Measurements from ENCODE around the gene SNX2.

DNA sequence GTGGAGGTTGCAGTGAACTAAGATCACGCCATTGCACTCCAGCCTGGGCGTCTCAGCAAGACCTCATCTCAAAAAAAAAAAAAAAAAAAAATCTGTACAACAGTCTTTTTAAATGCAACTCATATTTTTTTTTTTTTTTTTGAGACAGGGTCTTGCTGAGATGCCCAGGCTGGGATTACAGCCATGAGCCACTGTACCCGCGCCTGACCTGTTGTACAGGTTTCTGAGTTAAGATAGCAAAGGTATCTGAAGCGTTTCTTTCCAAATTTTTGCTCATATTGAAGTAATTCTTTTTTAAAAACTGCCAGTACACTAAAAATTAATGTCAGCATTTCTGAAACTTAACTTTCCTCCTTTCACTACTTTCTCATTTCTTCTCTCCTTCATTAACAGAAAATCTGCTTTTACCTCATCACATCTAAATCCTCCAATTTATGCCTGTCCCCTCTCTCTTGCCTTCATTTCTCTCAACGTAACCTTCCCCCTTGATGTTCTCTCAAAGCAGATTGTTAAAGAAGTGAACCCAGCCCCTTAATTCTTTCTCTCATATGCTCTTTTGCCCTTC, 67.2 kb downstream of the SNX2 start:
- TF ChIP-seq POLR2A (IDR thresholded peaks at IDR 0.05): no peak
- TF ChIP-seq, protein P1, sequence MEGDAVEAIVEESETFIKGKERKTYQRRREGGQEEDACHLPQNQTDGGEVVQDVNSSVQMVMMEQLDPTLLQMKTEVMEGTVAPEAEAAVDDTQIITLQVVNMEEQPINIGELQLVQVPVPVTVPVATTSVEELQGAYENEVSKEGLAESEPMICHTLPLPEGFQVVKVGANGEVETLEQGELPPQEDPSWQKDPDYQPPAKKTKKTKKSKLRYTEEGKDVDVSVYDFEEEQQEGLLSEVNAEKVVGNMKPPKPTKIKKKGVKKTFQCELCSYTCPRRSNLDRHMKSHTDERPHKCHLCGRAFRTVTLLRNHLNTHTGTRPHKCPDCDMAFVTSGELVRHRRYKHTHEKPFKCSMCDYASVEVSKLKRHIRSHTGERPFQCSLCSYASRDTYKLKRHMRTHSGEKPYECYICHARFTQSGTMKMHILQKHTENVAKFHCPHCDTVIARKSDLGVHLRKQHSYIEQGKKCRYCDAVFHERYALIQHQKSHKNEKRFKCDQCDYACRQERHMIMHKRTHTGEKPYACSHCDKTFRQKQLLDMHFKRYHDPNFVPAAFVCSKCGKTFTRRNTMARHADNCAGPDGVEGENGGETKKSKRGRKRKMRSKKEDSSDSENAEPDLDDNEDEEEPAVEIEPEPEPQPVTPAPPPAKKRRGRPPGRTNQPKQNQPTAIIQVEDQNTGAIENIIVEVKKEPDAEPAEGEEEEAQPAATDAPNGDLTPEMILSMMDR (IDR thresholded peaks at IDR 0.05): no peak
